ENCODE data around the gene GSC2.

The GSC2 gene

DNA sequence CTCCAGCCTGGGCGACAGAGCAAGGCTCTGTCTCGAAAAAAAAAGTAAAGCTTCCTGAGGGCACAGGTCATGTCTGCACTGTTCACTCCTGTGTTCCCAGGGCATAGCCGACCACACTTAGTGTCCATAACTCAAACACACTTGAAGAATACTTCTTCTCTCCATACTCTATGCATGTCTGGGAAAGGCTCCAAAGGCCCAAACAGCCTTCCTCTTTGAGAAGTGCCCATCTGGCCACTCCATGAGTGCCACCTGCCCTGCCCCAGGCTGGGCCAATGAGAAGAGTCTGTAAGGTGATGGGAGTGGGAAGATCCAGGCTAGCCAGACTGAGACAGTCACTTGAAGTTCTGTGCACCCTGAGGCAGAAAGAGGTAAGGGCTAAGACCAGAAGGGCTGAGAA lies 52.6 kb downstream of the GSC2 start:
- no peak for DNase-seq (ENCODE audit: low read depth, low spot score)
